HepG2 (cell line): ENCODE measurements around the gene NDP. TPM values are rescaled to one million over a fixed set of nuclear protein-coding genes. Genes with fewer than 3 reads are reported as not detected.

Experiments used
- ATAC-seq: fragments of 200-7000 bp; cut with Tn5 transposase; 3 replicates; pipeline ENCODE4 v1.9.1; 2020; ENCODE audit warnings: mild to moderate bottlenecking, moderate library complexity
- BruUV-seq: library from RNA; stranded (reverse); fragments of 400-500 nt; replicated peaks from 2 replicates; lab custom pipeline; 2021; lab: Mats Ljungman, UMichigan
- CTCF ChIA-PET: fragments of 300-600 bp; formaldehyde crosslinking; extraction: SDS; loops from one replicate; lab custom pipeline; 2021; ENCODE audit warnings: low total read pairs, inconsistent platforms, low intra/inter-chr PET ratio; lab: Yijun Ruan, JAX
- POLR2A ChIA-PET: fragments of 350-600 bp; sonication (Branson Sonifier 250); formaldehyde crosslinking; loops from one replicate; lab custom pipeline; 2020; ENCODE audit warnings: antibody characterized with exemption, inconsistent platforms; lab: Yijun Ruan, JAX
- DNase-seq: peaks from one replicate; pipeline ENCODE4 v3.0.0-alpha.2; 2015; ENCODE audit warnings: low spot score
- FAIRE-seq: peaks from 3 replicates; lab custom pipeline; 2011; peaks lifted over from hg19 to GRCh38; lab: Jason Lieb, UNC
- H2AFZ ChIP-seq: one replicate; pipeline ENCODE4 v1.6.1; 2011; ENCODE audit warnings: low read length, inconsistent platforms
- H3K27ac ChIP-seq: fragments of 300-600 bp; 3 replicates; pipeline ENCODE4 v1.8.0; 2011; ENCODE audit warnings: mixed run types, mild to moderate bottlenecking, mixed read lengths, low read length, inconsistent platforms; ENCODE audit not compliant: insufficient read depth; ENCODE audit errors: extremely low read length
- H3K27me3 ChIP-seq, 2 experiments: fragments of 200-600 bp in 1 of 2; 2 replicates in 1 of 2; 3 replicates in 1 of 2; pipeline versions ENCODE4 v1.6.0 to v1.8.0; 2011; ENCODE audit warnings: low read length in 2 of 2, mild to moderate bottlenecking in 2 of 2, moderate library complexity in 2 of 2, inconsistent platforms in 1 of 2; ENCODE audit not compliant: insufficient read depth in 2 of 2, control insufficient read depth in 1 of 2
- H3K36me3 ChIP-seq, 2 experiments: fragments of 200-600 bp in 1 of 2; replicated peaks in 1 of 2; 2 replicates in 1 of 2; 3 replicates in 1 of 2; pipeline versions ENCODE4 v1.5.1 to v1.8.0; 2011; ENCODE audit warnings: low read length in 2 of 2, inconsistent platforms in 1 of 2; ENCODE audit not compliant: insufficient read depth in 2 of 2, control insufficient read depth in 1 of 2
- H3K4me1 ChIP-seq: 2 replicates; pipeline ENCODE4 v1.5.1; 2012; ENCODE audit warnings: low read length, inconsistent platforms; ENCODE audit not compliant: insufficient read depth
- H3K4me2 ChIP-seq: 2 replicates; pipeline ENCODE4 v1.6.0; 2011; ENCODE audit warnings: low read depth, low read length, inconsistent platforms
- H3K4me3 ChIP-seq, 3 experiments: fragments of 200-600 bp in 1 of 3; sonication (generic), shearing (Covaris generic) in 1 of 3; replicated peaks in 1 of 3; 2 replicates each; pipeline ENCODE4 v1.5.1; 2011 to 2016; ENCODE audit warnings: low read length in 3 of 3, inconsistent platforms in 2 of 3, low read depth in 2 of 3, mild to moderate bottlenecking in 2 of 3, control low read depth in 1 of 3, mixed read lengths in 1 of 3; ENCODE audit not compliant: insufficient read depth in 1 of 3
- H3K79me2 ChIP-seq: one replicate; pipeline ENCODE4 v1.6.1; 2011; ENCODE audit warnings: low read length, inconsistent platforms; ENCODE audit not compliant: insufficient read depth
- H3K9ac ChIP-seq: 2 replicates; pipeline ENCODE4 v1.6.0; 2011; ENCODE audit warnings: mild to moderate bottlenecking, low read depth, low read length, inconsistent platforms; ENCODE audit not compliant: insufficient read depth
- H3K9me3 ChIP-seq: 2 replicates; pipeline ENCODE4 v1.5.1; 2012; ENCODE audit warnings: mild to moderate bottlenecking, low read length
- H4K20me1 ChIP-seq: 2 replicates; pipeline ENCODE4 v1.6.0; 2011; ENCODE audit warnings: inconsistent platforms, mild to moderate bottlenecking, low read length, moderate library complexity; ENCODE audit not compliant: insufficient read depth
- CCAR2 ChIP-seq: fragments of 200-400 bp; formaldehyde crosslinking; optimal IDR thresholded peaks from 2 replicates; pipeline ENCODE3; 2018; ENCODE audit warnings: low read depth, mild to moderate bottlenecking, low read length, moderate library complexity
- E2F5 ChIP-seq: sonication (generic); formaldehyde crosslinking; conservative IDR thresholded peaks from 2 replicates; pipeline ENCODE4 v1.4.0; 2020; ENCODE audit warnings: missing genetic modification reagents
- HBP1 ChIP-seq: IDR thresholded peaks from 2 replicates; pipeline ENCODE4 v1.6.1; 2016; ENCODE audit warnings: low read depth, control low read depth
- ISX ChIP-seq: sonication (generic); formaldehyde crosslinking; conservative IDR thresholded peaks from 2 replicates; pipeline ENCODE4 v1.5.0; 2020; ENCODE audit warnings: missing genetic modification reagents
- NFKBIZ ChIP-seq: IDR thresholded peaks from 2 replicates; pipeline ENCODE4 v1.6.1; 2018; ENCODE audit warnings: missing genetic modification reagents, missing compliant biosample characterization
- PHF5A ChIP-seq: IDR thresholded peaks from one replicate; pipeline ENCODE4 v1.6.1; 2018; ENCODE audit warnings: low read depth, missing genetic modification reagents; ENCODE audit not compliant: unreplicated experiment
- PITX1 ChIP-seq: sonication (generic); formaldehyde crosslinking; IDR thresholded peaks from 2 replicates; pipeline ENCODE4 v1.5.1; 2020; ENCODE audit warnings: mild to moderate bottlenecking, missing genetic modification reagents
- WIZ ChIP-seq: sonication (generic); formaldehyde crosslinking; IDR thresholded peaks from 2 replicates; pipeline ENCODE4 v1.5.1; 2020; ENCODE audit warnings: mild to moderate bottlenecking, missing genetic modification reagents
- ZFP91 ChIP-seq: sonication (generic); formaldehyde crosslinking; IDR thresholded peaks from 2 replicates; pipeline ENCODE4 v1.9.0; 2022; ENCODE audit warnings: missing genetic modification reagents, mild to moderate bottlenecking, borderline replicate concordance
- ZNF136 ChIP-seq: sonication (generic); formaldehyde crosslinking; IDR thresholded peaks from 2 replicates; pipeline ENCODE4 v1.8.1; 2022; ENCODE audit warnings: low read depth, mild to moderate bottlenecking, moderate library complexity, missing genetic modification reagents
- ZNF296 ChIP-seq: sonication (generic); formaldehyde crosslinking; conservative IDR thresholded peaks from 2 replicates; pipeline ENCODE4 v1.5.0; 2020; ENCODE audit warnings: mild to moderate bottlenecking, missing genetic modification reagents
- ZNF547 ChIP-seq: sonication (generic); formaldehyde crosslinking; IDR thresholded peaks from 2 replicates; pipeline ENCODE4 v1.5.1; 2020; ENCODE audit warnings: mild to moderate bottlenecking, missing genetic modification reagents
- ZNF629 ChIP-seq: sonication (generic); formaldehyde crosslinking; conservative IDR thresholded peaks from 2 replicates; pipeline ENCODE4 v1.5.0; 2020; ENCODE audit warnings: missing genetic modification reagents
- ZNF644 ChIP-seq: IDR thresholded peaks from 2 replicates; pipeline ENCODE4 v1.6.1; 2016; ENCODE audit warnings: low read depth
- ZNF691 ChIP-seq: sonication (generic); formaldehyde crosslinking; IDR thresholded peaks from 2 replicates; pipeline ENCODE4 v1.4.0; 2020; ENCODE audit warnings: missing genetic modification reagents, low read depth, mild to moderate bottlenecking, borderline replicate concordance
- ZNF784 ChIP-seq: sonication (generic); formaldehyde crosslinking; IDR thresholded peaks from 2 replicates; pipeline ENCODE4 v1.5.1; 2020; ENCODE audit warnings: missing genetic modification reagents, mild to moderate bottlenecking, borderline replicate concordance
- WGBS: methylation state at CpG from one replicate; pipeline ENCODE4 v1.1.6; 2017; ENCODE audit warnings: low lambda C conversion rate; 5-methylcytosine and 5-hydroxymethylcytosine counted together
- in situ Hi-C: cut with HindIII; loops from 2 replicates; pipeline ENCODE4 v1.10.0; 2017; ENCODE audit warnings: low pct_unique_long_range_greater_than_20kb; ENCODE audit not compliant: extremely low pct_ligation_motif_present
- intact Hi-C: fragments of 100-400 bp; cut with micrococcal nuclease; formaldehyde crosslinking; loops from one replicate; pipeline ENCODE4 v1.10.0; 2022; ENCODE audit not compliant: unreplicated experiment
- polyA plus RNA-seq, 8 experiments: library from polyadenylated mRNA; depleted of rRNA in 3 of 8; stranded (reverse) in 7 of 8; unstranded in 1 of 8; fragments of >200 nt; fragmentation: Illumina TruSeq in 4 of 8; extraction: Trizol in 4 of 8; gene quantifications; 2 replicates each; pipeline versions ENCODE4 v1.2.1 to v1.2.3, GENCODE V29; 2011 to 2016; ENCODE audit warnings: low read depth in 4 of 8, missing spikeins in 1 of 8, mixed read lengths in 1 of 8; ENCODE audit not compliant: insufficient read depth in 1 of 8
- total RNA-seq, 5 experiments: library from RNA; depleted of rRNA; stranded (reverse); fragments of >200 nt; fragmentation: Illumina TruSeq; extraction: Trizol; gene quantifications; 2 replicates each; pipeline ENCODE4 v1.2.3, GENCODE V29; 2016; ENCODE audit warnings: low read depth in 1 of 5

The NDP gene
- total and polyA plus RNA-seq, 2 of the 13 experiments (the other 11 are each of a cell fraction or from before 2014, with no cell fraction given), result not detected

- TF ChIP-seq ZFP91 (CRISPR knock-in tag) (no peak), PHF5A (CRISPR knock-in tag) (no peak), NFKBIZ (no peak)
- TF ChIP-seq, all 625 proteins: peak for 0
These were observed 10.6 kb downstream of the NDP start (continued) for GRCh38 chrX:43962636-43963035.

GRCh38 chrX:43961699-43962098 is 11.5 kb downstream of the NDP start:
- BruUV-seq, result no TSS peak
- Histone ChIP-seq H3K4me2 (no peak overlapping the region), H3K36me3 (no peaks in the 10 kb centered on the region), H2AFZ (no peak overlapping the region), H3K27me3 (no peaks in the 10 kb centered on the region), H4K20me1 (no peaks in the 10 kb centered on the region), H3K27ac (no peak overlapping the region), H3K9me3 (no peaks in the 10 kb centered on the region), H3K4me3 (no peak overlapping the region), H3K79me2 (no peaks in the 10 kb centered on the region), H3K4me1 (no peaks in the 10 kb centered on the region), H3K9ac (no peak overlapping the region)
- 0% methylated on average over 2 of the region's 2 CpGs for WGBS
- FAIRE-seq, result no peak
- CTCF ChIA-PET, result no interaction called here
- no peak for ATAC-seq
- intact Hi-C loops (no loop called here), in situ Hi-C loops (loop anchor here (25.0 kb wide), 2 partner anchors 401 to 1226 kb away; no protein-coding TSS in a partner anchor)
- DNase-seq, result no peak
- POLR2A ChIA-PET, result no interaction called here
- TF ChIP-seq E2F5 (CRISPR knock-in tag), result no peak
- TF ChIP-seq PITX1, result no peak
- TF ChIP-seq HBP1 (CRISPR knock-in tag), result no peak
- TF ChIP-seq ZNF136 (CRISPR knock-in tag), result no peak
- TF ChIP-seq ZFP91 (CRISPR knock-in tag), result no peak
- no peak for TF ChIP-seq ZNF644 (CRISPR knock-in tag)
- no peak for TF ChIP-seq ZNF784 (CRISPR knock-in tag)
- TF ChIP-seq CCAR2, result no peak
- no peak for TF ChIP-seq ZNF691 (CRISPR knock-in tag)
- TF ChIP-seq ZNF296 (CRISPR knock-in tag), result no peak
- TF ChIP-seq ISX (CRISPR knock-in tag), result no peak
- no peak for TF ChIP-seq ZNF547 (CRISPR knock-in tag)
- no peak for TF ChIP-seq WIZ (CRISPR knock-in tag)
- no peak for TF ChIP-seq ZNF629
